GM19240 (cell line): ENCODE results near the gene BSN.

Source experiments
- DNase-seq: peaks from one replicate; pipeline ENCODE4 v3.0.0; 2011; ENCODE audit warnings: low spot score; ENCODE audit not compliant: insufficient read length

Gene BSN

GRCh38 chr3:49629451-49629850, 75.2 kb downstream of the BSN start:
- DNase-seq = no peak

- DNase-seq = no peak
Measured at GRCh38 chr3:49629866-49630265, 75.6 kb downstream of the BSN start.

- DNase-seq = no peak
Measured at GRCh38 chr3:49630784-49631183, 76.5 kb downstream of the BSN start.

GRCh38 chr3:49634736-49635135, 80.5 kb downstream of the BSN start:
- no peak for DNase-seq

- DNase-seq = no peak
Measured at GRCh38 chr3:49636883-49637609, 82.8 kb downstream of the BSN start.

- no peak for DNase-seq
Measured at GRCh38 chr3:49638445-49638844, 84.2 kb downstream of the BSN start.

GRCh38 chr3:49639551-49639950, 85.3 kb downstream of the BSN start:
- no peak for DNase-seq

- DNase-seq = no peak
Measured at GRCh38 chr3:49641292-49641691, 87.0 kb downstream of the BSN start.

- DNase-seq = no peak
Measured at GRCh38 chr3:49641921-49642707, 87.8 kb downstream of the BSN start.

- DNase-seq = no peak
Measured at GRCh38 chr3:49642708-49643145, 88.5 kb downstream of the BSN start.

GRCh38 chr3:49644684-49645083, 90.4 kb downstream of the BSN start:
- DNase-seq = no peak

- no peak for DNase-seq
Measured at GRCh38 chr3:49646236-49646635, 92.0 kb downstream of the BSN start.

GRCh38 chr3:49647741-49648140, 93.5 kb downstream of the BSN start:
- DNase-seq = no peak

- DNase-seq = no peak
Measured at GRCh38 chr3:49648354-49649019, 94.2 kb downstream of the BSN start.

GRCh38 chr3:49649576-49649975, 95.3 kb downstream of the BSN start:
- DNase-seq = no peak

GRCh38 chr3:49650177-49650576, 95.9 kb downstream of the BSN start:
- no peak for DNase-seq

- DNase-seq = no peak
Measured at GRCh38 chr3:49650637-49651036, 96.4 kb downstream of the BSN start.

GRCh38 chr3:49652218-49652902, 98.1 kb downstream of the BSN start:
- no peak for DNase-seq

- DNase-seq = no peak
Measured at GRCh38 chr3:49652903-49653415, 98.7 kb downstream of the BSN start.

GRCh38 chr3:49653621-49654020, 99.3 kb downstream of the BSN start:
- DNase-seq = no peak

GRCh38 chr3:49654176-49654825, 100.0 kb downstream of the BSN start:
- DNase-seq = no peak
